HG03025 (cell line): ENCODE results near the gene NDUFAF2.
"Not testable (repeated sequence)": the region's sequence is repeated elsewhere in the genome, so short reads cannot be mapped to it uniquely, and the experiment has no call there.

Source experiments
- ATAC-seq: cut with Tn5 transposase; IDR thresholded peaks from one replicate; pipeline ENCODE4 v1.9.1; 2021; ENCODE audit warnings: mild to moderate bottlenecking, moderate library complexity; ENCODE audit not compliant: unreplicated experiment, low FRiP score

Gene NDUFAF2

GRCh38 chr5:60989790-60990189 is 44.8 kb downstream of the NDUFAF2 start:
- ATAC-seq: no peak

DNA sequence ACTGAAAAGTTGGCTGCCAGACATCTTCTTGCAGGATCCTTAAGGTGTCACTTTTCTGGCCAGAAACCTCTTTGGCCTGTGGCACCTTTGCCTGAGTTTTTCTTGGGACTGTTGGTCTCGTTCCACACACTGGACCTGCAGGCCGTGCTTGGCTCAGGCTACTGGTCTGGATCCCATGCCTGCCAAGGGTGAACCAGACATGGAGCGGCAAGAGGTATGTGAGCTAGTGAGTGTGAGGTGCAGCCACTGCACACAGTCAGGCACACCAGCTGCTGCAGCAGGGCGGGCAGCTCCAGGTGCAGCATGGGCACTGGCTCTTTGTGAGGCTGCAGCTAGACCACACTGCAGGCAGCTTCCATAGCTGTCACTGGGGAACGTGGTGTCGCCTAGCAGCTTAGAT is 47.9 kb downstream of the NDUFAF2 start:
- ATAC-seq: no peak

DNA sequence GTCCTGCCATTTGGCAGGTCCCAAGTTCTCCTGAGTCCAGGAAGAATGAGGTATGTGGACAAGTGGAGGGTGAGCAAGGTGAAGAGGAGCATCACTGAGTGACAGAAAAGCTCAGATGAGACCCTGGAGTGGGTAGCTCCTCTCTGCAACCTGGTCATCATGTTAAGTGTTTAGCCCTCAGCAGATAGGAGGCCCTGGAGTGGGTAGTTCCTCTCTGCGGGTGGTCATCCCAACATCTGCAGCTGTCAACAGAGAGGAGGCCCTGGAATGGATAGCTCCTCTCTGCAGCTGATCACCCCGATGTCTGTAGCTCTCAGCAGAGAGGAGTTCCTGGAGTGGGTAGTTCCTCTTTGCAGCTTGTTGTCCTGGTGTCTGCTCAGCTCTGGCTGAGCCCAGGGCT is 48.4 kb downstream of the NDUFAF2 start:
- ATAC-seq: no peak

DNA sequence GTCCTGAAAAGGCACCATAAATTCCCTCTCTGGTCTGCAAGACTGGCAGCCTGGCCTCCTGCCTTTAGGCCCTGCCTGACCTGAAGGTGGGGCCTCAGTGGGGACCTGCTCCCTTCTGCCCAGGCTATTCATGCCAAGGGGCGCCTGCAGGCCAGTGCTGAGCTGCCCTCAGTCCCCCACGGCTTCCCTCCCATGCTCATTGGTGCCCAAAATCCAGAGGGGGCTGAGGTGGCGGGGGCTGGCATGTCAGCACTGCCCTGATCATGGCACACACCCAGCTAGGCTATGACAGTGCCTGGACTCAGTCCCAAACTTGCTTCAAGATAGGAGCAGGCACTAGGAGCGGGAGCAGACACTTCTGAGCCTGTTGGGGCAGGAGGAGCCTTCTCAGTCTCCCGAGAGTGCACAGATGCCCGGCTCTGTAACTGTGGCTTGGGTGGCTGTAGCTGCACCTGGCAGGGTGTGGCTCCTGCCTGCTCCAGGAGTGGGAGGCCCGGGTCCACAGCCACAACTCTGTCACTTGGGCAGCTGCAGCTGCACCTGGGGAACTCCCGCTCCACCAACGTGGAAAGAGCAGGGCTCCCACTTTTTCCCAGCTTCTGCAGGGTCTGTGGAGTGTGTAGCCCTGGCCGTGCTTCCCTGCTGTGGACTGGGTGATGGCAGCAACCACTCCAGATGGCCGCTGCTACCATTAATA is 49.0 kb downstream of the NDUFAF2 start:
- ATAC-seq: no peak

- no peak for ATAC-seq
Measured at GRCh38 chr5:60996368-60996767, 51.4 kb downstream of the NDUFAF2 start.

DNA sequence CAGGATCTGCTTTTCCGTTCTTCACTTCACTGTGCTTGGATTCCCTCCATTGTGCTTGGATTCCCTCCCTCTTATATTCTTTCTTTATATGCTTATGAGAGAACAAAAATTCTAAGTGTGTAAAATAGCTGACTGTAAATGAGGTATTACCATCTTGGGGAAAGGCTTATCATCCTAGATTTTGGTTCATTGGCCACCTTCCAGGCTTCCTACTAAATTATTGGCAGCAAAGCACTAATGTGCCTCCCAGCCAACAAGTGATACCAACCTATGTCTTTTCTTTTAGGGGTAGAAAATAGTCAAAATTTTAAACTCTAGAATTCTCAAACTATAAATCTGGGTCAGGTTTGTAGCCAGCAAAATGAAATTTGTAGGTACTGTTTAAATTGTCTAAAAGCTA is 52.7 kb downstream of the NDUFAF2 start:
- no peak for ATAC-seq

- no peak for ATAC-seq
Measured at GRCh38 chr5:61000887-61001286, 55.9 kb downstream of the NDUFAF2 start.

- ATAC-seq: no peak
Measured at GRCh38 chr5:61001647-61002046, 56.6 kb downstream of the NDUFAF2 start.

DNA sequence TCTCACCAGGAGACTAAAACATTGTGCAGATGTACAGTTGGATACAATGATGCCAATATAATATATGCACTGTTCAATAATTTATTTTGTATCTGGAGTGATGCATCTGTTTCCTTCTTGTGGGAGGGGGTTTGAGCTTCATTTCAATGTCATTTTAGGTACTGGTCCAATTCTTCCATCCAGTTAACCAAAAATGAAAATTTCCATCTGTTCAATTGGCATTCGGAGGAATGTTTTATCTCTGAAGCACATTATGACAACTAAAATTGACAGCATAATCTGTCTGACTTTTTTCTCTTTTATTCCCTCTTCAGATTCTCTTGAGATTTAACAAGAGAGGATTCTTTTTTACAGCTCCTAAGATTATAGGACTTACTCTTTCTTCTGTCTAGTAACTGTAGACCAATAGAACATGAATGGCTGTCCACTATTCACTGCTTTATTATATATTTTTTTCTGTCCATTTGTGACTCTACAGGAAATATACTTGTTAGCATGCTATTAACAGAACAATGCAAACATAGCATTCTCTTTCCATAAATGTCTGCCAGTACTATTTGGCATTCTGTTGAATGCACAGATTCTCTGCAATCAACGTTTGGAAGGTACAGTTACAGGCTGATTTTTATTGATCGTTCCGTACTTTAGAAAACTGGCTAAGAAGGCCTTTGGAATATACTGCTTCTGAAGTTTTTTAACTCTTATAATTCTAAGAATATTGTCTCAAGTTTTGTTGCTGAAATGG is 57.8 kb downstream of the NDUFAF2 start:
- ATAC-seq: no peak

- ATAC-seq: no peak
Measured at GRCh38 chr5:61004448-61004847, 59.4 kb downstream of the NDUFAF2 start.

DNA sequence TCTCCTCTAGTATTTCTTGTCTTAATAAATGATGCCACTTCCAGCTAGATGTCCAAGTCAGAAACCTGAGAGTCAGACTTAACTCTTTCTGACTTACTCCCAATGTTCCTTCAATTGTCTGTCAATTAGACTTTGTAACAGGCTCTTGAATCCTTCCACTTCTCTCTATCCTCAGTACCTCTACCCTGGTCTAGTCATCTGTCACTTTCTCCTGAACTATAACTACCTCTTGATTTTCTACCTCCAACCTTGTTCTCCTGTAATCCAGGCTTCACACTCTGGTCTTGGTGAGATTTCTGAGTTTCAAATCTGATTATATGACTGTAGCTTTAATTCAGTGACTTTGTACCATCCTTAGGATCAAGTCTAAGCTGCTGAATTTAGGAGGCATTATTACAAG is 64.9 kb downstream of the NDUFAF2 start:
- ATAC-seq: no peak

DNA sequence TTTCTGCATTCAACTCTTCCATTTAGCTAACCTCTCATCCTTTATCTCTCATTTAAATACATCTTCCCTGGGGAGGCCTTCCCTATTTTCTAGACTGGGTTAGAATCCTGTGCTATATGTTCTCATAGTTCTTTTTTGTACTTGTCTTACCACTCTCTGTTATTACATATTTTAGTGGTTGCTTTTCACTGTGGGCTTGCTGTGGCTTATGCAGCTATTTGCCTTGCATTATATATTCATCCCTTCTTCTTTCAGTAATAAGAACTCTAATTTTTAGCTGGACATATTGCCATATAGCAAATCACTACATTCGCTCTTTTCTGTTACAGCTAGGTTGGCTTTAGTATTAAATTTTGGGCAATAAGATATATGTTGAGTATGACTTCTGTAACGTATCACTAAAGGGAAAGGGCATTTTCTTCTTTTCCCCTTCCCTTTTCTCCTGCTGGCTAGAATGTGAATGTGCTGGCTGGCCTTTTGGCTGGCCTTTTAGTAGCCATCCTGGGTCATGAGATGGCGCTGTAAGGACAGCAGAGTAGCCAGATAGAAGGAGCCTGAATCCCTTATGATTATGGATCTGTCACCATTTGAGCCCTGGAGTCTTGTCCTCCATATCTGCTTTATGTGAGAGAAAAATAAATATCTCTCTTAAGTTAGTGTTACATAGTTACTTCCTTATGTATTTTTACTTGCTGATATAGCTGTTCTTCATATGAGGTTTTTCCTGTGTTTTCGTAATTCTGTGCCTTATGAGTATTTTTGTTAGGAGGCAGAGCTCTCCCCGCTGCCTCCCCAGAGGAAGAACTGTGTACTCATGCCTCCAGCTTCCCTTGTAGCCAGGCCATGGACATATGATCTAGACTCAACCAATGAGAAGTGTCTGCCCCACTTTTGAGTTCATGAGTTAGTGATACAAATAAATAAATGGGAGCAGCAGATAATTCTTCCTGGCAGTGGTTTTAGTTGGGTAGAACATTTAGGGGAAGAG is 65.8 kb downstream of the NDUFAF2 start:
- ATAC-seq: no peak

GRCh38 chr5:61018062-61018461 is 73.1 kb downstream of the NDUFAF2 start:
- no peak for ATAC-seq

DNA sequence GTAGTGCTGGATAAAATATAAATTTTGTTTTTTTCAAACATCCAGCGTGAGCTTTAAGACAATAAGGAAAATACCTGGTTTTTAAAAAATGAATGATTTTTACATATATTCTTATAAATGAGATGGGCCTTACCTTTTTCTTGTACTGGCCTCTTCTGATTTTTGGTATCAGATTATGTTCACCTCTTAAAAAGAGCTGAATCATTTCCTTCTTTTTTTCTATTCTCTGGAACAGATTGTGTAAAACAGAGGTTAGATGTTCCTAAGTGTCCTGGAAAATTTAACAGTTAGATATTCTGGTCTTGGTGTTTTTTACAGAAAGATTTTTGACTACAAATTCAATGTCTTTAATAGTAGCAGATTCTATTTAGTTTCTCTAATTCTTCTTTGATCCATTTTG is 74.6 kb downstream of the NDUFAF2 start:
- no peak for ATAC-seq

DNA sequence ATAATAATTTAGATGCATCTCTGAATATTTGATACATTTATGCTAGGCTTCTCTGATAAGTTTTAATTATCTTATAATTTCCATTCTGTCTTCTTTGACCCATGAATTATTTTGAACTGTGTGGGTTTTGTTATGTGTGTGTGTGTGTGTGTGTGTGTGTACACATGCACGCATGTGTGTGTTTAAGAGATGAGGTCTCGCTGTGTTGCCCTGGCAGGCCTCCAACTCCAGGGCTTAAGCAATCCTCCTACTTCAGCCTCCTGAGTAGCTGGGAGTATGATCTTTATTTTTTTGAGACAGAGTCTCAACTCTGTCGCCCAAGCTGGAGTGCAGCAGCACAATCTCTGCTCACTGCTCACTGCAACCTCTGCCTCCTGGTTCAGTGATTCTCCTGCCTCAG is 75.4 kb downstream of the NDUFAF2 start:
- no peak for ATAC-seq

DNA sequence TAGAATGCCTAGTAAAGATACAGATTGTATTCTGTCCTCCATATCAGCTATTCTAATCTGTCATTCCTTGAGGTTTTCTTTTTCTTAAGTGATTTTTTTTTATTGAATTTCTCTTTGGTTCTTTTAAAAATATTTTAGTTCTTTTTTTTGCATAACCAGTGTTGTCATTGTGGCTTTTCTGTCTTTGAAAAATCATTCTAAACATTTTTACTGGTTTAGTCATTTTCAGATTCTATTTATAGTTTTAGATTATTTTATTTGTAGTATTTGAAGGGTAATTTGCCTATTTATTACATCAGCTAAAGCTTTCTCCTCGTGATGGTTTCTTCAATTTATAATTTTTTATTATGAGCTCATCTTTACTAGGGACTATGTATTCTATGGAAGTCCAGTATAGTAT is 78.1 kb downstream of the NDUFAF2 start:
- no peak for ATAC-seq

- ATAC-seq: no peak
Measured at GRCh38 chr5:61026004-61026403, 81.0 kb downstream of the NDUFAF2 start.

GRCh38 chr5:61028382-61028781 is 83.4 kb downstream of the NDUFAF2 start:
- ATAC-seq: no peak

GRCh38 chr5:61029456-61030162 is 84.6 kb downstream of the NDUFAF2 start:
- ATAC-seq: no peak

DNA sequence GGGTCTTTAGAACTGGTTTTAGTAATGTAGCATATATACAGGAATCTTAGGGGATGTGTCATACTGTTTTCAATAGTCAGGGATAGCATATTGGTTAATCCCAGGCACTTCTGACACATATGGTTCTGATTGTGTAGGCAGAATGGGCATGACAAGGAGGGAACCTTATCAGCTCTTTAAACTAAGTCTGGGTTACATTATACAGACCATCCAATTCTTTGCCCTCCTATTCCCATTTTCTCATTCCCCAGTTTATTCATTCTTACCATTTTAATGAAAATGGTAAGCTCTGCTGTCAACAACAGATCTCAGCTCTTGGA is 85.1 kb downstream of the NDUFAF2 start:
- no peak for ATAC-seq

DNA sequence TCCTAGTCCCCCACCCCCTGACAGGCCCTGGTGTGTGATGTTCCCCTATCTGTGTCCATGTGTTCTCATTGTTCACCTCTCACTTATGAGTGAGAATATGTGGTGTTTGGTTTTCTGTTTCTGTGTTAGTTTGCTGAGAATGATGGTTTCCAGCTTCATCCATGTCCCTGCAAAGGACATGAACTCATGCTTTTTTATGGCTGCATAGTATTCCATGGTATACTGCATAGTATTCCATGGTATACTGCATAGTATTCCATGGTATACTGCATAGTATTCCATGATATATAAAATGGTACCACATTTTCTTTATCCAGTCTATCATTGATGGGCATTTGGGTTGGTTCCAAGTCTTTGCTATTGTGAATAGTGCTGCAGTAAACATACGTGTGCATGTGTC is 86.3 kb downstream of the NDUFAF2 start:
- not testable (repeated sequence) for ATAC-seq
